HepG2 (cell line): Measurements from ENCODE around the gene SLC25A48. TPM values are rescaled to one million over a fixed set of nuclear protein-coding genes. Genes with fewer than 3 reads are reported as not detected.

Experiments
- ATAC-seq: fragments of 200-7000 bp; cut with Tn5 transposase; 3 replicates; pipeline ENCODE4 v1.9.1; 2020; ENCODE audit warnings: mild to moderate bottlenecking, moderate library complexity
- BruUV-seq: library from RNA; stranded (reverse); fragments of 400-500 nt; replicated peaks from 2 replicates; lab custom pipeline; 2021; lab: Mats Ljungman, UMichigan
- CTCF ChIA-PET: fragments of 300-600 bp; formaldehyde crosslinking; extraction: SDS; loops from one replicate; lab custom pipeline; 2021; ENCODE audit warnings: low total read pairs, inconsistent platforms, low intra/inter-chr PET ratio; lab: Yijun Ruan, JAX
- POLR2A ChIA-PET: fragments of 350-600 bp; sonication (Branson Sonifier 250); formaldehyde crosslinking; loops from one replicate; lab custom pipeline; 2020; ENCODE audit warnings: antibody characterized with exemption, inconsistent platforms; lab: Yijun Ruan, JAX
- DNase-seq: peaks from one replicate; pipeline ENCODE4 v3.0.0-alpha.2; 2015; ENCODE audit warnings: low spot score
- FAIRE-seq: peaks from 3 replicates; lab custom pipeline; 2011; peaks lifted over from hg19 to GRCh38; lab: Jason Lieb, UNC
- H2AFZ ChIP-seq: one replicate; pipeline ENCODE4 v1.6.1; 2011; ENCODE audit warnings: low read length, inconsistent platforms
- H3K27ac ChIP-seq: fragments of 300-600 bp; 3 replicates; pipeline ENCODE4 v1.8.0; 2011; ENCODE audit warnings: mixed run types, mild to moderate bottlenecking, mixed read lengths, low read length, inconsistent platforms; ENCODE audit not compliant: insufficient read depth; ENCODE audit errors: extremely low read length
- H3K27me3 ChIP-seq, 2 experiments: fragments of 200-600 bp in 1 of 2; 2 replicates in 1 of 2; 3 replicates in 1 of 2; pipeline versions ENCODE4 v1.6.0 to v1.8.0; 2011; ENCODE audit warnings: low read length in 2 of 2, mild to moderate bottlenecking in 2 of 2, moderate library complexity in 2 of 2, inconsistent platforms in 1 of 2; ENCODE audit not compliant: insufficient read depth in 2 of 2, control insufficient read depth in 1 of 2
- H3K36me3 ChIP-seq, 2 experiments: fragments of 200-600 bp in 1 of 2; replicated peaks in 1 of 2; 2 replicates in 1 of 2; 3 replicates in 1 of 2; pipeline versions ENCODE4 v1.5.1 to v1.8.0; 2011; ENCODE audit warnings: low read length in 2 of 2, inconsistent platforms in 1 of 2; ENCODE audit not compliant: insufficient read depth in 2 of 2, control insufficient read depth in 1 of 2
- H3K4me1 ChIP-seq: 2 replicates; pipeline ENCODE4 v1.5.1; 2012; ENCODE audit warnings: low read length, inconsistent platforms; ENCODE audit not compliant: insufficient read depth
- H3K4me2 ChIP-seq: 2 replicates; pipeline ENCODE4 v1.6.0; 2011; ENCODE audit warnings: low read depth, low read length, inconsistent platforms
- H3K4me3 ChIP-seq, 3 experiments: fragments of 200-600 bp in 1 of 3; sonication (generic), shearing (Covaris generic) in 1 of 3; replicated peaks in 1 of 3; 2 replicates each; pipeline ENCODE4 v1.5.1; 2011 to 2016; ENCODE audit warnings: low read length in 3 of 3, inconsistent platforms in 2 of 3, low read depth in 2 of 3, mild to moderate bottlenecking in 2 of 3, control low read depth in 1 of 3, mixed read lengths in 1 of 3; ENCODE audit not compliant: insufficient read depth in 1 of 3
- H3K79me2 ChIP-seq: one replicate; pipeline ENCODE4 v1.6.1; 2011; ENCODE audit warnings: low read length, inconsistent platforms; ENCODE audit not compliant: insufficient read depth
- H3K9ac ChIP-seq: 2 replicates; pipeline ENCODE4 v1.6.0; 2011; ENCODE audit warnings: mild to moderate bottlenecking, low read depth, low read length, inconsistent platforms; ENCODE audit not compliant: insufficient read depth
- H3K9me3 ChIP-seq: 2 replicates; pipeline ENCODE4 v1.5.1; 2012; ENCODE audit warnings: mild to moderate bottlenecking, low read length
- H4K20me1 ChIP-seq: 2 replicates; pipeline ENCODE4 v1.6.0; 2011; ENCODE audit warnings: inconsistent platforms, mild to moderate bottlenecking, low read length, moderate library complexity; ENCODE audit not compliant: insufficient read depth
- HNRNPLL ChIP-seq: fragments of 200-400 bp; formaldehyde crosslinking; IDR thresholded peaks from 2 replicates; pipeline ENCODE4 v1.6.1; 2017; ENCODE audit warnings: mild to moderate bottlenecking, low read depth, low read length; ENCODE audit not compliant: poor library complexity, severe bottlenecking
- HOXD1 ChIP-seq: sonication (generic); formaldehyde crosslinking; IDR thresholded peaks from 2 replicates; pipeline ENCODE4 v1.5.0; 2020; ENCODE audit warnings: missing genetic modification reagents
- PRDM4 ChIP-seq: sonication (generic); formaldehyde crosslinking; IDR thresholded peaks from 2 replicates; pipeline ENCODE4 v1.9.0; 2021; ENCODE audit warnings: missing genetic modification reagents, borderline replicate concordance
- PREB ChIP-seq: sonication (generic); formaldehyde crosslinking; IDR thresholded peaks from 2 replicates; pipeline ENCODE4 v1.4.0; 2020; ENCODE audit warnings: missing genetic modification reagents
- RAD21 ChIP-seq: fragments of 450-650 bp; formaldehyde crosslinking; IDR thresholded peaks from 2 replicates; pipeline ENCODE4 v1.5.0; 2020; ENCODE audit warnings: mild to moderate bottlenecking
- ZNF234 ChIP-seq: sonication (generic); formaldehyde crosslinking; conservative IDR thresholded peaks from 2 replicates; pipeline ENCODE4 v1.5.1; 2020; ENCODE audit warnings: mild to moderate bottlenecking, missing genetic modification reagents
- ZNF543 ChIP-seq: sonication (generic); formaldehyde crosslinking; IDR thresholded peaks from 2 replicates; pipeline ENCODE4 v1.4.0; 2020; ENCODE audit warnings: mild to moderate bottlenecking, missing genetic modification reagents
- ZNF577 ChIP-seq: sonication (generic); formaldehyde crosslinking; IDR thresholded peaks from 2 replicates; pipeline ENCODE4 v1.4.0; 2020; ENCODE audit warnings: mild to moderate bottlenecking, low read depth, missing genetic modification reagents, borderline replicate concordance
- ZNF766 ChIP-seq: sonication (generic); formaldehyde crosslinking; IDR thresholded peaks from 2 replicates; pipeline ENCODE4 v1.5.0; 2020; ENCODE audit warnings: missing genetic modification reagents, borderline replicate concordance
- in situ Hi-C: cut with HindIII; loops from 2 replicates; pipeline ENCODE4 v1.10.0; 2017; ENCODE audit warnings: low pct_unique_long_range_greater_than_20kb; ENCODE audit not compliant: extremely low pct_ligation_motif_present
- intact Hi-C: fragments of 100-400 bp; cut with micrococcal nuclease; formaldehyde crosslinking; loops from one replicate; pipeline ENCODE4 v1.10.0; 2022; ENCODE audit not compliant: unreplicated experiment
- polyA plus RNA-seq, 8 experiments: library from polyadenylated mRNA; depleted of rRNA in 3 of 8; stranded (reverse) in 7 of 8; unstranded in 1 of 8; fragments of >200 nt; fragmentation: Illumina TruSeq in 4 of 8; extraction: Trizol in 4 of 8; gene quantifications; 2 replicates each; pipeline versions ENCODE4 v1.2.1 to v1.2.3, GENCODE V29; 2011 to 2016; ENCODE audit warnings: low read depth in 4 of 8, missing spikeins in 1 of 8, mixed read lengths in 1 of 8; ENCODE audit not compliant: insufficient read depth in 1 of 8
- total RNA-seq, 5 experiments: library from RNA; depleted of rRNA; stranded (reverse); fragments of >200 nt; fragmentation: Illumina TruSeq; extraction: Trizol; gene quantifications; 2 replicates each; pipeline ENCODE4 v1.2.3, GENCODE V29; 2016; ENCODE audit warnings: low read depth in 1 of 5

The SLC25A48 gene
- total and polyA plus RNA-seq, 2 of the 13 experiments (the other 11 are each of a cell fraction or from before 2014, with no cell fraction given), result 0.17 to 4.5 TPM

- H3K4me3 ChIP-seq, result no peak overlapping the region
- no peaks in the 10 kb centered on the region for H3K79me2 ChIP-seq
- no peaks in the 10 kb centered on the region for H4K20me1 ChIP-seq
- H3K9ac ChIP-seq, result no peak overlapping the region
- in situ Hi-C loops, result no loop called here
- H2AFZ ChIP-seq, result no peak overlapping the region
- no peaks in the 10 kb centered on the region for H3K4me1 ChIP-seq
- H3K27me3 ChIP-seq, result peaks cover 0 to 25% of the 10 kb centered on the region in 2 experiments; a peak in 3 of 5 replicates
- no peaks in the 10 kb centered on the region for H3K9me3 ChIP-seq
- no peak overlapping the region for H3K27ac ChIP-seq
- ChIA-PET CTCF (no interaction called here), POLR2A (no interaction called here)
- intact Hi-C loops, result no loop called here
- BruUV-seq, result no TSS peak
- no peaks in the 10 kb centered on the region for H3K36me3 ChIP-seq
- no peak for FAIRE-seq
- ATAC-seq, result no peak
- no peak for TF ChIP-seq HOXD1 (CRISPR knock-in tag)
- TF ChIP-seq ZNF543 (CRISPR knock-in tag), result no peak
- no peak for TF ChIP-seq PRDM4
- TF ChIP-seq PREB (CRISPR knock-in tag), result no peak
- no peak for TF ChIP-seq HNRNPLL
- TF ChIP-seq ZNF766, result no peak
- TF ChIP-seq RAD21 (CRISPR knock-in tag), result no peak
- TF ChIP-seq ZNF234 (CRISPR knock-in tag), result no peak
- no peak for TF ChIP-seq ZNF577 (CRISPR knock-in tag)
- no peak for DNase-seq
- no peak overlapping the region for H3K4me2 ChIP-seq
Observed at GRCh38 chr5:135846311-135846710, 11.8 kb downstream of the SLC25A48 start.
